ENCODE measurements around the gene CD300LD. TPM values are rescaled to one million over a fixed set of nuclear protein-coding genes. Genes with fewer than 3 reads are reported as not detected.

Gene CD300LD
- polyA plus RNA-seq, 1 donor from 2014 or later: not detected

DNA sequence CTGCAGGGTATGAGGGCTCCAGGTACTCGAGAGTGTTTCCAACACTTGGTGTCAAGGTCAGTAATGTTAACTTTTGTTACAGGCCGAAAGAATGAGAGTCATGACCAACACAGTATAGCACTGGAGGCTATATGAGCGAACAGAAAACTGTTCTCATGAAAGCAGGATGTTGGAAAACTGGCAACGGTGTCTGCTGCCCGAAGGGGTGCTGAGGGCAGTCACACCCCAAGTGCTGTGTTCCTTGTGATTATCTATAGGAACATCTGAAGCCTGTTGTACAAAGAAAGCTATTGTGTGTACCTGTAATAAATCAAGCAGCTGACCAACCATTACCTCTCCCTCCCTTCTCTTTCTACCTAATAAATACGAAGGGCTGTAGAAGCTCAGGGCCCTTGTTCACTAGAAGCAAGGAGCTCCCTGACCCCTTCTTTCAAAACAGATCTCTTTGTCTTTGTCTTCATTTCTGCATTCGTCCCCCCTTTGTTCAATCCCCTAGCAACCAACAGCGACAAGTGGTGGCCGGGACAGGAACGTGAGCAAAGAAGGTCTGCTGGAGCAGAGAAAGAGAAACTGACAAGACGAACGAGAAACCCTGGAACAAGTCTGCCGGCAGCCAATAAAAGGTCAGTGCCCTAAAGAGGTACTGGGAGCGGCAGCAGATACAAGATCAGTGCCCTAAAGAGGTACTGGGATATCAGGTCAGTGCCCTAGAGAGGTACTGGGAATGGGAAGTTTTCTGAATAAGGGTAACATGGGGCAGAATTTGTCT is 7.6 kb downstream of the CD300LD start:
- Histone ChIP-seq H3K9me2 (ENCODE audit: insufficient read depth, low read length) (no peaks in the 10 kb centered on the region), H3K9ac (ENCODE audit: low read length) (no peak overlapping the region), H3K79me2 (replicated peaks; ENCODE audit: insufficient read depth, low read length) (no peaks in the 10 kb centered on the region), H3F3A (ENCODE audit: insufficient read depth, low read length, poor library complexity, severe bottlenecking) (no peaks in the 10 kb centered on the region), H3K9me3 (ENCODE audit: low read length) (no peaks in the 10 kb centered on the region), H3K4me2 (ENCODE audit: low read length) (no peak overlapping the region), H3K27ac (ENCODE audit: low read length) (no peak overlapping the region), H3K4me3 (ENCODE audit: low read length) (no peak overlapping the region), H2AFZ (ENCODE audit: low read depth, low read length) (no peak overlapping the region), H3K27me3 (ENCODE audit: insufficient read depth, low read depth, low read length) (no peaks in the 10 kb centered on the region), H3K36me3 (ENCODE audit: insufficient read depth, low read length) (no peaks in the 10 kb centered on the region), H4K20me1 (ENCODE audit: insufficient read depth) (no peaks in the 10 kb centered on the region)
- no peak for TF ChIP-seq EP300 (conservative IDR thresholded peaks at IDR 0.05; ENCODE audit: poor library complexity, severe bottlenecking)
- TF ChIP-seq, protein P1, sequence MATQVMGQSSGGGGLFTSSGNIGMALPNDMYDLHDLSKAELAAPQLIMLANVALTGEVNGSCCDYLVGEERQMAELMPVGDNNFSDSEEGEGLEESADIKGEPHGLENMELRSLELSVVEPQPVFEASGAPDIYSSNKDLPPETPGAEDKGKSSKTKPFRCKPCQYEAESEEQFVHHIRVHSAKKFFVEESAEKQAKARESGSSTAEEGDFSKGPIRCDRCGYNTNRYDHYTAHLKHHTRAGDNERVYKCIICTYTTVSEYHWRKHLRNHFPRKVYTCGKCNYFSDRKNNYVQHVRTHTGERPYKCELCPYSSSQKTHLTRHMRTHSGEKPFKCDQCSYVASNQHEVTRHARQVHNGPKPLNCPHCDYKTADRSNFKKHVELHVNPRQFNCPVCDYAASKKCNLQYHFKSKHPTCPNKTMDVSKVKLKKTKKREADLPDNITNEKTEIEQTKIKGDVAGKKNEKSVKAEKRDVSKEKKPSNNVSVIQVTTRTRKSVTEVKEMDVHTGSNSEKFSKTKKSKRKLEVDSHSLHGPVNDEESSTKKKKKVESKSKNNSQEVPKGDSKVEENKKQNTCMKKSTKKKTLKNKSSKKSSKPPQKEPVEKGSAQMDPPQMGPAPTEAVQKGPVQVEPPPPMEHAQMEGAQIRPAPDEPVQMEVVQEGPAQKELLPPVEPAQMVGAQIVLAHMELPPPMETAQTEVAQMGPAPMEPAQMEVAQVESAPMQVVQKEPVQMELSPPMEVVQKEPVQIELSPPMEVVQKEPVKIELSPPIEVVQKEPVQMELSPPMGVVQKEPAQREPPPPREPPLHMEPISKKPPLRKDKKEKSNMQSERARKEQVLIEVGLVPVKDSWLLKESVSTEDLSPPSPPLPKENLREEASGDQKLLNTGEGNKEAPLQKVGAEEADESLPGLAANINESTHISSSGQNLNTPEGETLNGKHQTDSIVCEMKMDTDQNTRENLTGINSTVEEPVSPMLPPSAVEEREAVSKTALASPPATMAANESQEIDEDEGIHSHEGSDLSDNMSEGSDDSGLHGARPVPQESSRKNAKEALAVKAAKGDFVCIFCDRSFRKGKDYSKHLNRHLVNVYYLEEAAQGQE (IDR thresholded peaks at IDR 0.05; ENCODE audit: borderline replicate concordance): no peak
- no peak for TF ChIP-seq SMC3 (conservative IDR thresholded peaks at IDR 0.05; ENCODE audit: poor library complexity)
- TF ChIP-seq, protein P2, sequence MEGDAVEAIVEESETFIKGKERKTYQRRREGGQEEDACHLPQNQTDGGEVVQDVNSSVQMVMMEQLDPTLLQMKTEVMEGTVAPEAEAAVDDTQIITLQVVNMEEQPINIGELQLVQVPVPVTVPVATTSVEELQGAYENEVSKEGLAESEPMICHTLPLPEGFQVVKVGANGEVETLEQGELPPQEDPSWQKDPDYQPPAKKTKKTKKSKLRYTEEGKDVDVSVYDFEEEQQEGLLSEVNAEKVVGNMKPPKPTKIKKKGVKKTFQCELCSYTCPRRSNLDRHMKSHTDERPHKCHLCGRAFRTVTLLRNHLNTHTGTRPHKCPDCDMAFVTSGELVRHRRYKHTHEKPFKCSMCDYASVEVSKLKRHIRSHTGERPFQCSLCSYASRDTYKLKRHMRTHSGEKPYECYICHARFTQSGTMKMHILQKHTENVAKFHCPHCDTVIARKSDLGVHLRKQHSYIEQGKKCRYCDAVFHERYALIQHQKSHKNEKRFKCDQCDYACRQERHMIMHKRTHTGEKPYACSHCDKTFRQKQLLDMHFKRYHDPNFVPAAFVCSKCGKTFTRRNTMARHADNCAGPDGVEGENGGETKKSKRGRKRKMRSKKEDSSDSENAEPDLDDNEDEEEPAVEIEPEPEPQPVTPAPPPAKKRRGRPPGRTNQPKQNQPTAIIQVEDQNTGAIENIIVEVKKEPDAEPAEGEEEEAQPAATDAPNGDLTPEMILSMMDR (IDR thresholded peaks at IDR 0.05; ENCODE audit: poor library complexity, severe bottlenecking): no peak
- TF ChIP-seq EZH2 (IDR thresholded peaks at IDR 0.05; ENCODE audit: borderline replicate concordance, insufficient read depth, low read length, poor library complexity, severe bottlenecking): no peak
- no peak for TF ChIP-seq TAF1 (IDR thresholded peaks at IDR 0.05; ENCODE audit: low read depth)
- no peak for TF ChIP-seq POLR2AphosphoS5 (IDR thresholded peaks at IDR 0.05)
- TF ChIP-seq MXI1 (conservative IDR thresholded peaks at IDR 0.05; ENCODE audit: poor library complexity, severe bottlenecking): no peak
- no peak for TF ChIP-seq RAD21 (conservative IDR thresholded peaks at IDR 0.05)

DNA sequence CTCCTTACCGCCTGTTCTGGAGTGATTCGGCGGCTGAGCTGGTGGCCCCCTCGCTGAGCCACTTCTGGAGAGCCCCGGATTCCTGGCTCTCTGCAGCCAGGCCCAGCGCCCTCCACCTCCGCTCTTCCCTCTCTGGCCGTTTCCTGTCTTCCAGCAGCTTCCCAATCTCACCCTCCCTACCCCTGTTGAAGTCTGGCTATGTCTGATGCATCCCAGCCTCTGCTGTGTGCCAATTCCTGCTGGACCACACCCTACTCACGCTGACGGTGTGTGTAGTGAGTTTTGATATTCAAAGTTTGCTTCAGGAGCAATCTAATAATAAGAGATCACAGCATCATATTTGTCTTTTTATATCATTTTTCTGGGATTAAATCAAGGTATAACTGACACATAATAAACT is 9.4 kb downstream of the CD300LD start:
- TF ChIP-seq, protein P1 (IDR thresholded peaks at IDR 0.05; ENCODE audit: borderline replicate concordance): no peak
- TF ChIP-seq EZH2 (IDR thresholded peaks at IDR 0.05; ENCODE audit: borderline replicate concordance, insufficient read depth, low read length, poor library complexity, severe bottlenecking) (no peak), EP300 (conservative IDR thresholded peaks at IDR 0.05; ENCODE audit: poor library complexity, severe bottlenecking) (no peak), RAD21 (conservative IDR thresholded peaks at IDR 0.05) (no peak), SMC3 (conservative IDR thresholded peaks at IDR 0.05; ENCODE audit: poor library complexity) (no peak), TAF1 (IDR thresholded peaks at IDR 0.05; ENCODE audit: low read depth) (no peak), POLR2AphosphoS5 (IDR thresholded peaks at IDR 0.05) (no peak), MXI1 (conservative IDR thresholded peaks at IDR 0.05; ENCODE audit: poor library complexity, severe bottlenecking) (no peak)
- TF ChIP-seq, protein P2 (IDR thresholded peaks at IDR 0.05; ENCODE audit: poor library complexity, severe bottlenecking): no peak

More for the DNA sequence above, 9.4 kb downstream of the CD300LD start:
- Histone ChIP-seq H3K27me3 (ENCODE audit: insufficient read depth, low read depth, low read length) (no peaks in the 10 kb centered on the region), H2AFZ (ENCODE audit: low read depth, low read length) (no peak overlapping the region), H3K9ac (ENCODE audit: low read length) (no peak overlapping the region), H3K36me3 (ENCODE audit: insufficient read depth, low read length) (no peaks in the 10 kb centered on the region), H3K9me2 (ENCODE audit: insufficient read depth, low read length) (no peaks in the 10 kb centered on the region), H3K4me3 (ENCODE audit: low read length) (no peak overlapping the region), H3K27ac (ENCODE audit: low read length) (no peak overlapping the region), H3K79me2 (replicated peaks; ENCODE audit: insufficient read depth, low read length) (no peaks in the 10 kb centered on the region), H3F3A (ENCODE audit: insufficient read depth, low read length, poor library complexity, severe bottlenecking) (no peaks in the 10 kb centered on the region), H3K9me3 (ENCODE audit: low read length) (no peaks in the 10 kb centered on the region), H4K20me1 (ENCODE audit: insufficient read depth) (no peaks in the 10 kb centered on the region), H3K4me2 (ENCODE audit: low read length) (no peak overlapping the region)
